HG03060 (cell line): Measurements from ENCODE around the gene SYT15.
"Not testable (repeated sequence)": the region's sequence is repeated elsewhere in the genome, so short reads cannot be mapped to it uniquely, and the experiment has no call there.

Experiments used
- ATAC-seq: cut with Tn5 transposase; IDR thresholded peaks from one replicate; pipeline ENCODE4 v1.9.1; 2021; ENCODE audit warnings: low read depth, moderate number of reproducible peaks; ENCODE audit not compliant: unreplicated experiment

SYT15 gene

GRCh38 chr10:46555713-46556514 is 23.0 kb upstream of the SYT15 start:
- no peak for ATAC-seq

GRCh38 chr10:46556515-46557318 is 22.2 kb upstream of the SYT15 start, which contains the start of gene GPRIN2:
TSS of gene GPRIN2 (minus strand) at chr10:46556658. CDS start at chr10:46550736, 5,922 bp downstream.
- no peak for ATAC-seq

DNA sequence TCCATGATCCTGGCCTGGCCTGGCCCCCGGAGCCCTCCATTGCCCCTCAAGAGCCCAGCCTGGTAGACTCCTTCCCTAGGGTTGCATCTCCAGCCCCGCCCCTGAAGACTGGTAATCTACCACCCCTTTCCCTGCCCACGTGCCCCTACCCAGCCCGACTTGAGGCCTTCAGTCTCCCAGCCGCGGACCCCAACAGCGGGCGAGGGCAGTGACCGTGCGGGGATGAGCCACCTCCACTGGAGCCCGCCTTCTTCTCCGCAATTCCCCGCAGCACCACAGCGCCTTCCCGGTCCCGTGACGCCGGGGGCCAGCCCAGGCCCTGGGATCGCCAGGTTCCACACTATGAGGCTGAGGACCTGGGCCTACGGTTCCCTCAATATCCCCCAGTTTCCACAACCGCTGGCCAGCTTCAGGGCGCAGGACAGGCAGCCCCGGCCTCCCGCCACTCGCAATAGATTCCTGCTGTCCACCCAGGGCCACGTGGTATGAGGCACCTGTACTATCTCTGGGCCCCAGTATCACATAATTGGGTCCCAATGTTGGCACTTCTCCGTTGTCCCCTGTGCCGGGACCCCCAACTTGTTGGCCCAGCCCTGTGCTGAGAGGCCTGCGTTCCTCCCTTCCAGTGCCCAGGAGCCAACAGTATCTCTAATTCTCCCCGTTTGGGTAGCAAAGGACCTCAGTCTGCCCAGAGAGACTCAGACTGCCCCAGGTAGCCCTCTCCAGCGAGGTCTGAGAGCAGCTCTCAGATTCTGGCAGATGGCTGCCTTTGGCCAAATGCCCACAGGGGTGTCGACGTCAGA is 21.4 kb upstream of the SYT15 start:
- ATAC-seq = no peak

DNA sequence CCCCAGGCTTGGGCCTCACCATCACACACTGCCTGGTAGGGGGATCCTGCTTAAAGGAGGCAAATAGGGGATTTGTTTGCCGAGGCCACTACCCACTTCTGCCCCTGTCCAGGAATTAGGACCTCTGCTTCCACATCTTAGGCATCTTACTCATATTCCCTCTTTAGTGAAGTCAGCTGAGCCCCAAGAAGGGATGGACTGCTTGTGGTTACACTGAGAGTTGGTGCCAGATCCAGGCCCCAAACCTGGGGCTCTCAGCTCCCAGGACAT is 20.9 kb upstream of the SYT15 start:
- ATAC-seq = no peak

DNA sequence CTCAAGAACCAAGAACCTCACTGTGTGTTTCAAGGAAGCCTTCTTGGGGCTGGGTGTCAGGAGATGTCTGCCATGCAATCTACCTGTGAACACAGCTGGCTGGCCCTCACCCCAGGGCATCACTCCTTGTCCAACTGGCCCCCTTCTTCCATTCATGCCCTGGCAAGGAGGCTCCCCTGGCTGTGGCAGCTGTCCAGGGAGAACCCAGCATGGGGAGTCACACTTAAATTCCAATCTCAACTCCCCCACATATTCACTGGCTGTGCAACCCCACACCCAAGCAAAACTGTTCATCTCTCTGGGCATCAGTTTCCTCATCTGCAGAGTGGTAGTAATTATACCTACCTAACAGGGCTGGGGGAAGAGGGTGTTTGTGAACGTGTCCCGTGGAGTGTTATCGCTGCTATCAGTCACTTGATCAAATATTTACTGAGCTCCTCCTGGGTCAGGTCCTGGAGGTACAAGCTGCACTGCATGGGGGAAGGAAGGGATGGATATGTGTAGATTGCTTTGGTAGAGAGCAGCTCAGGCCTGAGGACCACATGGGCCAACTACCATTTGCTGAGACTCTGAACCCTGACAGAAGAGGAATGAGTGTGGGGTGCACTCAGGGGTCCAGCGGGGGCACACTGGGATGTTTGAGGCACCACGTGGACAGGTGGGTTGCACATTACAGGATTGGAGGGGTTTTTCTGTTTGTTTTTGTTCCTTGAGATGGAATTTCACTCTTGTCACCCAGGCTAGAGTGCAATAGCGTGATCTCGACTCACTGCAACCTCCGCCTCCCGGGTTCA is 20.3 kb upstream of the SYT15 start:
- no peak for ATAC-seq

- ATAC-seq = no peak
Measured at GRCh38 chr10:46559231-46559671, 19.7 kb upstream of the SYT15 start.

DNA sequence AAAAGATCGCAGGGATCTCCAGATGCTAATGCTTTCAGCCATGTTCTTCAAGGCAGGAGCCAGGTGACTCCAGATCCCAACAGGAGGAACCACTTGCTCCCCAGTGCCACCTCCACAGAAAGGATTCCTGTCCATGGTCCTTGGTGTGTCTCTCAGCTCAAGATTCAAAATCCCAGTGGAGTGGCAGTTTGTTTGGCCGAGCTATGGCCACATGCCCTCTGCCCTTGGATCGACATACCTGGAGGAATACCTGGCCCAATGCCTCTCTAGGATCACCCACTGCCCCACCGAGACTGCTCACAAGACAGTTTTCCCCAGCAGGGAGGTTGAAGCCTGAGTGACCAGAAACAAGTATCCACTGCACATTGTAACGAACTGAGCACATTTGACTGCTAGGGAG is 18.5 kb upstream of the SYT15 start:
- no peak for ATAC-seq

DNA sequence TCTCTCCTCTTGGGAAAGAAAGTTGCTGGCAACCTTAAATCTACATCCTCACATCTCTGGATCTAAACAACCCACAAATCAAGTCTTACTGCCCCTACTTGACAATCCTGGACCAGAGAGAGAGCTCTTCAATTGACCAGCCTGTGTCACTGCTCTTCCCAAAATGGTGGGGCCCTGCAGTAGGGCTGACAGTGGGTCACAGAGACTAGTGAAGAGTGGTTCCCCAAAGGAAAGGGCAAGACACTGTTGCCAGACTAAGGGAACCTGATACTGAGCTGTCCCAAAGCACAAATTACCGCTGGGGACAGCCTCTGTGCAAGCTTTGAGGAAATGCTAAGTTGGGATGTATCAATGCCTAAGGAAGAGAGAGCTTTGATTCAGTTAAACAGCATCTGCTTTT is 18.0 kb upstream of the SYT15 start:
- no peak for ATAC-seq

DNA sequence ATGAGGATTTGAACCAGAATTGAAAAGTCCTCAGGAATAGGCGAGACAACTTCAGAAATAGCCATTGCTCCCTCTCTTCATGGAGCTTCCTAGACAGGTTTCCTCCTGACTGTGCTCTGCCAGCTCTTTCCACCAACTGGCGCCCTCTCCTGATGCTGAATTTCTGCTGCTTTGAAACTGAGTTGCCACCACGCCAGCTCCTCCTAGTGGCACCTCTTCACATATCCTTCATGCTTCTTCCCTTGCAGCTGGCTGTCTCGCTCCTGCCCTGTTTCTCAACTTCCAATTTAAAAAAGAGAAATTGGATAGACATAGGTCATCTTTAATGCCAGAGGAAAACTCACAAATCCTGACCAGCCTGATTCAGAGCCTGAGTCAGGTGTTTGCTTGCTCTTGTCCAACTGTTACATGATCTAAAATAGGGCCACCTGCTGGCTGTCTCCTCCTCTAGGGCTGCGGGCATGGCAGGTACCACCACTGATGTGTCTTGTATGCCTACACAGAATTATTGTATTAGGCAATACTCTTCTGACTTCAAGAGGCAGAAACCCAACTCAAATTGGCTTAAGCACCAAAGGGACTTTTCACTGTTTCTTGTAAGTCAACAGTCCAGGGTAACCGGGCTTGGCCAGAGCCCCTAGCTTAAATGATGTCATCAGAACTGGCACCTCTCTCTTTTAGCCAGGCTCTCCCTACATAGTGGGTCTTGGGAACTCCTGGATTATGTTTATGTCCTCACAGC is 13.2 kb upstream of the SYT15 start:
- ATAC-seq = not testable (repeated sequence)

- not testable (repeated sequence) for ATAC-seq
Measured at GRCh38 chr10:46567151-46567550, 11.8 kb upstream of the SYT15 start.

GRCh38 chr10:46570655-46571054 is 8.3 kb upstream of the SYT15 start:
- not testable (repeated sequence) for ATAC-seq

GRCh38 chr10:46572765-46573164 is 6.2 kb upstream of the SYT15 start:
- ATAC-seq = not testable (repeated sequence)

DNA sequence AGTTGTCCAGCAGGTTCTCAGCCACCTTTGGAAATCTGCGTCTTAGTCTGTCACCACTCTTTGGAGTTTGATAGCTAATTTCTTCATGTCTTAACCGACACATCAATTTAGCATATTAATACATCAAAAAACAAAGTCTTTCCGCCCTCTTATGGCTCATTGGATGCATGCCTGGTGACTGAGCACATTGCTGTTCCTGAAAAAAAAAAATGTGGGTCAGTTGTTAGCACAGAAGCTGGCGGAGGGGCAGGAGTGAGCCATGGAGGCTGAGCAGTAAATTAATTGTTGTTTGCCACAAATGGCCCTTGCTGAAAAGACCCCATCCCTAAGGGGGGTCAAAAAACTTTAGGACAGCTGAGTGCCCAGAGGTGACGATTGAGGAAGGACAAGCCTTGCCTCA is 5.6 kb upstream of the SYT15 start:
- ATAC-seq = not testable (repeated sequence)

DNA sequence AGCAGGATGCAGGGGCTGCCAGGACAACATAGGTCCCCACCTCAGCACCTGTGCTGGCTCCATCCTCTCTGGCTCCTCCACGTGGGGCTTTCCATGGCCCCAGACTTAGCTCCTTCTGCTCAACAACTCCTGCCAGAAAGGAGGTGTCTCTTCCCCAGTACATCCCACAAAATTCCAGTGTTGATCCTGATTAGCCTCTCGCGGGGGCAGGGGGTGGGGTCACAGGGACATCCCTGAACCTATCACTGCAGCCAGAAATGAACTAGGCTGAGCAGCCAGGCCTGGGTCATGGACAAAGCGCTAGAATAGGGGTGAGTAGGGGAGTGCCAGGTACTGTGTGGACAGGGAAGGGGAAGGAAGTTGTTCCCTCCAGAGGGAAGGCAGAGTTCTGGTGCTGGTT is 5.0 kb upstream of the SYT15 start:
- ATAC-seq = not testable (repeated sequence)

DNA sequence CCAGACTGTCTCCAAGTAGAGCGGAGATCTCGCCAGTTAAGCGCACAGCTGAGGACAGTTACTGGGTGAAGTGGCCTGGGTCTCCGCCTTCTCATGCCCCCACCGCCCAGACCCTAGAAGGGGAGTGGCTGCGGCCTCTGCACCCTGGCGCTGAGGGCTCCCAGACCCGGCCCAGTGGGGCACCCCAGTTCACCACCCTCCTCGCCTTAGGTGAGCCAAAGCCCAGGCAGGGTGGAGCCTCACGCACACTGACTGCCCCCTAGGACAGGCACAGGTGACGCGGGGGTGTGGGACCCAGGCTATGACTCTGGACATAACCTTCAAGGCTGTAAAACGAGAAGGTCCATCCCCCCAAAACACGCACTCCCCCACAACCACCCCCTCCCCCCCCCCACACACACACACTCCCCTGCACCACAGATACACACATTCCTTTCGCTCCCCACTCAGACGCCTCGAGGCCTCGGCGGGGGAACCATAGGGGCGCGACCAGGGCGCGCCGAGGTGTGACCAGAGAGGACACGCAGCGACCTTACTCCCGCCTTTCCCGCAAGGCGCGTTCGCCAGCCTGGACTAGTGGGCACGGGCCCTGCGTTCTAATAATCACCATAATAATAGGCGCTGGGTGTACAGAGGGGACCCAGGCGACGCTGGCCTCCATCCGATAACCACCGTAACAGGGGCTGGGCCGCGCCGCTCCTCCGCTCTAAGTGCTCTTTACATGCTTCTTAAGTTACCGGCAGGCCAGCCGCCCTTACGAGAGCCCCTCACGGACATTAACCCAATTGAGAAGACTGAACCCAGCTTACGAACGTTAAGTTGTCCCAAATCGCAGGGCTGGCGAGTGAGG is 1.1 kb upstream of the SYT15 start:
- not testable (repeated sequence) for ATAC-seq

DNA sequence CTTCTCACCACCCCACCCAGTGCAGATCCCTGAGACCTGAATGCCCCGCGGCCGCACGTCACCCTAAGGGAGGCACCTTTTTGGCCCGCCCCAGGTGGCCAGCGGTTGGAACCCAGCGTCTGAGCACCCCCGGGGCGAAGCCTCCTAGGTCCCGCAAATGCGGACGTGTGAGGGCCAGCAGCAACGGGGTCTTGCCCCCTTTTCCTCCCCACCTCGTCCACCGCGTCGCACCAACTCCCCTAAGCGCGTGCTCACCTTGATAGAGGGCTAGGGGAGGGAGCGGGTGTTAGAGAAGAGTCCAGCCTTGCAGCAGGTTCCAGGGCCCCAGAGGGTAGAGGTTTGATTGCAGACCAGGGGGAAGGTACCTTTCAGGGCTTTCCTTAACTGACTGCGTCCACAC is 450 bp downstream of the SYT15 start:
- ATAC-seq = not testable (repeated sequence)

DNA sequence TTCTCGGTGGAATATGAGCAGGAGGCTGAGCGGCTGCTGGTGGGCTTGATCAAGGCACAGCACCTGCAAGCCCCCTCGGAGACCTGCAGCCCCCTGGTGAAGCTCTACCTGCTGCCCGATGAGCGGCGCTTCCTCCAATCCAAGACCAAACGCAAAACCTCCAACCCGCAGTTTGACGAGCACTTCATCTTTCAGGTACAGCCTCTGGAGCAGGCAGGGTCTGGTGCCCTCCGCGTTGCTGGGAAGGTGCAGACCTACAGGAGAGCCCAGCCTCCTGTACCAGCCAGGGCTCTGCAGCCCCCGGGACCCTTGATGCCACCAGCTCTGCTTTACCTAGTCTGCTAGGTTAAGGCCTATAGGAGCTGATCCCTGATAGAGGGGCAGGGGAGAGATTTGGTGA is 3.1 kb downstream of the SYT15 start:
- ATAC-seq = not testable (repeated sequence)

DNA sequence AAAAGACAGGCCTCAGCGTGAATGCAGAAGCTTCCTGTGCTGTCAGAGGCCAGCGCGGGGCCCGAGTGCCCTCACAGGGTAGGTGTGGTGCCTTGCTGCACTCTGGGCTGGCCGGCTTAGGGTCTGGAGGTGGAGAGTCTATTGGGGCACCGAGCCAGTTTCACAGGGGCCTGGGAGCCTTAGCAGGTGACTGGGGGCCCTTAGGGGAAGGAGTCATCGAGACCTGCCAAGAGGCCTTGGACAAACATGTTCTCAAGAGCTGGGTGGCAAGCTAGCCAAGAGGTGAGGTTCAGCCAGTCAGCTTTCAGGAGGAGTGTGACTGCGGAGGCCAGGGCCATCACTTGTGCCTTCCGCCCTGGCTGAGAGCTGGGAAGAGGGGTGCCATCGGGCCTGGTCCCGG is 3.6 kb downstream of the SYT15 start:
- not testable (repeated sequence) for ATAC-seq

GRCh38 chr10:46584196-46584595 is 5.3 kb downstream of the SYT15 start:
- ATAC-seq = not testable (repeated sequence)
